Measurements from ENCODE around the gene TPX2.

TPX2 gene

GRCh38 chr20:31704225-31705119 is 34.6 kb upstream of the TPX2 start:
- Mint-ChIP-seq H3K4me1 (ENCODE audit: low read depth) (peaks cover 59% of the 10 kb centered on the region), H3K9me3 (ENCODE audit: low read depth) (no peaks in the 10 kb centered on the region), H3K27ac (peak overlapping the region; percentile 70), H3K27me3 (no peaks in the 10 kb centered on the region), H3K4me3 (no peak overlapping the region), H3K36me3 (peaks cover 24% of the 10 kb centered on the region)

DNA sequence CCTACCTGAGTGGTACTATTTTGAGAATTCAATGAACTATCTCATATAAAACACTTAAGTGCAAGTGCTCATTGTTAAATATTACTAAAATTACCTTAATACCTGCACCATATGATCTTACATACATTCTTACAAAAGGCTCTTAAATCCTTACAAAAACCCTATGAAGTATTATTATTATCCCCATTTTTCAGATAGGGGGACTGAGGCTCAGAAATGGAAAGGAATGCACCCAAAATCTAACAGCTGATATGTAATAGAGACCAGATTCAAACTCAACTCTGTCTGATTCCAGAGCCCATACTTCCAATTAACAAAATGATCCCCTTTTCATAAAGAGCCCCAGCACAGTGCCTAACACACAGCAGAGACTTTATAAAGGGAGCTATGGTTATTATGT is 33.9 kb upstream of the TPX2 start:
- H3K27ac Mint-ChIP-seq, result no peak overlapping the region
- peaks cover 28% of the 10 kb centered on the region for H3K36me3 Mint-ChIP-seq
- peaks cover 56% of the 10 kb centered on the region for H3K4me1 Mint-ChIP-seq (ENCODE audit: low read depth)
- no peaks in the 10 kb centered on the region for H3K9me3 Mint-ChIP-seq (ENCODE audit: low read depth)
- H3K27me3 Mint-ChIP-seq, result no peaks in the 10 kb centered on the region
- no peak overlapping the region for H3K4me3 Mint-ChIP-seq

DNA sequence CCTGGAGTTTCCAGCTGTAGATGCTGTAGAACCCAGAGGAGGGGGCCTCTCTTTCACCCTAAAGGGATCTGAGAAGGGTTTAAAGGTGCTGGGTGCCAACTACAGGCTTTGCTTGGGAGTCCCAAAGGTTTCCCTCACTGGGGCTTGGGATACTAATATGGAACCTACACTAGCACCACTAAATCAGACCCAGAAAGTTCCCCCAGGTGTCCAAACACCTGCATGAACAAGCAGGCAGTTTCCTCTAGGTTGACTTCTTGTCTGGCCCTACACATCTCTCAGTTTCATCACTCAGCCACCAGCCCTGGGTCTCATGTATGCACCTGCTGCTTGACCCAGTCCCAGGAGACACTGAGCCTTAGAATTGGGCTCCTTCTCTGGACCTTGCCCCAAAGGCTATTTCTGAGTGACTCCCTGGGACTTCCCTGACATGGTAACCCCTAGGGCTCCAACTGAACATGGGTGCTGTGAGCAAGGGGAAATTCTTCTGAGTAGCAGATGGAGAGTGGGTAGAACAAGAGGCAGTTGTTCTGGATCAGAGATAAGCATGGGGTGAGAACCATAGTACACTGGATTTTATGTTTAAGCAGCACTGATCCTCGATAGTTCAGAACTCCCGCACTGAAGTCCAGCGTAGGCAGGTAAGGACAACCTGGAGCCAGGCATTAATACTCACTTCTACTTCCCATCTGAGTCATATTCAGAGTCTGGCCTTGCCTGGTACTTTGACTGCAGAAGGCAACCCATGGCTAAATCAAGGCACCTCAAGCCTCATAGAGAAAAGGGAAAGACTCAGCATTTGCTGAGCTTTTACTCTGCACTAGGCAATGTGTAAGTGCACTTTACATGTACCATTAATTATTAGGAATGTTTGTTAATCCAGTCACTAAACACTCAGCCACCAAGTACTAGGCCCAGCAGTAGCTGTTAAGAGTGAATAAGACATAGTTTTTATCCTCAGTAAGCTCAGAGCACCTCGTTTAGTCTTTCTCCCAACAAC is 33.2 kb upstream of the TPX2 start:
- H3K27me3 Mint-ChIP-seq, result no peaks in the 10 kb centered on the region
- peak overlapping the region; percentile 75 for H3K27ac Mint-ChIP-seq
- peaks cover 26% of the 10 kb centered on the region for H3K36me3 Mint-ChIP-seq
- H3K4me3 Mint-ChIP-seq, result no peak overlapping the region
- peaks cover 54% of the 10 kb centered on the region for H3K4me1 Mint-ChIP-seq (ENCODE audit: low read depth)
- no peaks in the 10 kb centered on the region for H3K9me3 Mint-ChIP-seq (ENCODE audit: low read depth)

- Mint-ChIP-seq H3K27ac (peak overlapping the region; percentile 75), H3K36me3 (peaks cover 26% of the 10 kb centered on the region), H3K27me3 (no peaks in the 10 kb centered on the region), H3K4me1 (ENCODE audit: low read depth) (peaks cover 57% of the 10 kb centered on the region), H3K9me3 (ENCODE audit: low read depth) (no peaks in the 10 kb centered on the region), H3K4me3 (peak overlapping the region; percentile 2)
These were observed 32.4 kb upstream of the TPX2 start for GRCh38 chr20:31706607-31707257.

GRCh38 chr20:31707258-31707615 is 31.9 kb upstream of the TPX2 start:
- Mint-ChIP-seq H3K9me3 (ENCODE audit: low read depth) (no peaks in the 10 kb centered on the region), H3K4me1 (ENCODE audit: low read depth) (peaks cover 58% of the 10 kb centered on the region), H3K36me3 (peaks cover 23% of the 10 kb centered on the region), H3K27me3 (no peaks in the 10 kb centered on the region), H3K4me3 (no peak overlapping the region), H3K27ac (peak overlapping the region; percentile 75)

DNA sequence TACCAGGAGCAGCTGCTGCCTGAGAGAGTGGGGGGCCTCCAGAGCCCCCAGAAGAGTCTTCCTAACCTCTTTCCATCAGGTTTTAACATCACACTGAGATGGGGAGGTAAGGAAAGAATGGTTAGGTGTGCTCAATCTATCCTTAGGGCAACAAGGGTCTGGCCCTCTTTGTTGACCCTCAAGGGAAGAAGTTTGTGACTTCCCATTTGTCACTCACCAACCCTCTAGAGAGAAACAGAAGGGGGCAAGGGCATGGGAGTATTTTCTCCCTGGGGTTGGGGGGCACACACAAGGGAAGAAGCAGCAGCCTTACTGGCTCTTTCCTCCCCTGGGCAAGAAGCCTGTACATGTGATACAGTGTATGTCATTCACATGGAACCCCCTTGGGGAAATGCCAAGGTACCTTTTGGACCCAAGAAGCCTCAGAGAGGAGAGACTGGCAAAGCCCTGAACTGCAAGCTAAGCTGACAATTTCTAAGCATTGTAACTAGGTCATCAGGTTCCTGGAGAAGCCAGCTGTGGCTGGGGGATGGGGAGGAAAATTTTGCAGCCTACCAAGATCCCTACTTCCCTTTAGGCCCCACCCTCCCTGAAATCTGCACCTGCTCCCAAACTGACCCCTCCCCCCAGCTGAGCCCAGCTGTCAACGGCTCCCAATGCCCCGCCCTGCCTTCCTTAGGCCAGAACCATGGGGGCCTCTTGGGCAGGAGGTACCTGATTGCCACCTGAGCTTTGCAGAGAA is 30.9 kb upstream of the TPX2 start:
- peaks cover 30% of the 10 kb centered on the region for H3K36me3 Mint-ChIP-seq
- H3K9me3 Mint-ChIP-seq (ENCODE audit: low read depth), result no peaks in the 10 kb centered on the region
- peak overlapping the region; percentile 41 for H3K27ac Mint-ChIP-seq
- H3K4me3 Mint-ChIP-seq, result no peak overlapping the region
- H3K4me1 Mint-ChIP-seq (ENCODE audit: low read depth), result peaks cover 67% of the 10 kb centered on the region
- no peaks in the 10 kb centered on the region for H3K27me3 Mint-ChIP-seq

- Mint-ChIP-seq H3K27me3 (no peaks in the 10 kb centered on the region), H3K9me3 (ENCODE audit: low read depth) (no peaks in the 10 kb centered on the region), H3K4me3 (peak overlapping the region; percentile 52), H3K4me1 (ENCODE audit: low read depth) (peaks cover 74% of the 10 kb centered on the region), H3K27ac (peak overlapping the region; percentile 5), H3K36me3 (peaks cover 33% of the 10 kb centered on the region)
These were observed 30.2 kb upstream of the TPX2 start for GRCh38 chr20:31708736-31709534.

DNA sequence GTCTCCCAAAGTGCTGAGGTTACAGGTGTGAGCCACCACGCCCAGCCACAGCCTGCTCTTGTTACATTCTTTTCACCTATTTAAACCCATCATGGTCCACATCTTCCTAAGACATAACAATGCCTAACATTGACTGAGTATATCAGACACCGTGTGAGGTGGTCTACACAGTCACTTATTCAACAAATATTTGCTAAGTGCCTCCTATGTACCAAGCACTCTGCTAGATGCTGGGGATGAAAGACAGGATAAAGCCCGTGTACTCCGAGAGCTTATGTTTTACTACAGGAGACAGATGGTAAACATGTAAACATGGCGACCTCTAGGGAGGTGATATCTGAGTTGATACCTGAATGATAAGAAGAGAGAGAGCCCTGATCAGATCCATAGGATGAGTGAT is 29.2 kb upstream of the TPX2 start:
- Mint-ChIP-seq H3K27me3 (no peaks in the 10 kb centered on the region), H3K4me1 (ENCODE audit: low read depth) (peaks cover 80% of the 10 kb centered on the region), H3K4me3 (peak overlapping the region; percentile 11), H3K27ac (peak overlapping the region; percentile 81), H3K36me3 (peaks cover 37% of the 10 kb centered on the region), H3K9me3 (ENCODE audit: low read depth) (no peaks in the 10 kb centered on the region)

DNA sequence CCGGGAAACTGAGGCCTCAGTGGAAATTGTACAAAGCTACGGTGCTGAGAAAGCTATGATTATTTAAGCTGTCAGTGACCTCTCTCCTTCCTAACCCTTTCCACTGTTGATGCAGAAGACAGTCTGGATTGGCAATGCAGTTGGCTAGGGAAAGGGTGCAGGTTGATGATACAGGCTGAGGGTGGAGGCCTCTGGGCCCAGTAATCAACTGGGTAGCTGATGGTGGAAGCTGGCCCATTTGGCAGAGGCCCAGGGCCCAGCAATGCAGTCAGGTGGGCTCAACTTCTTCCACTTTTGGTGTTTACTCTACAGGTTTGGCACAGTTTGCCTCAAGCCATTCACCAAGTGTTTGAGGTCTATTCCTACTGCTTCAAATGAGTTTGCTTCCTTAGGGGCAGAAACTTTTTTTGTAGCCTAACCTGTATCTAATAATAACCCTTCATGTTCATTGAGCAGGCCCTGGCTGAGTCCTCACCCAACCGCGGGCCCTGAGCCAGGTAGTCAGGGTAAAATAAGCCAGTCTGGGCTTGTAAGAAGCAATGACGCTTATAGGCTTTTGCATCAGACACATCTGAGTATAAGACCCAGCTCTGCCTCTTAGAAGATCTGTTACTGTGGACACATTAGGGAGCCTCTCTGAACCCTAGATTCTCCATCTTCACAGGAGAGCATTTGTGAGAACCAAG is 28.5 kb upstream of the TPX2 start:
- Mint-ChIP-seq H3K27me3 (no peaks in the 10 kb centered on the region), H3K4me1 (ENCODE audit: low read depth) (peaks cover 83% of the 10 kb centered on the region), H3K27ac (peak overlapping the region; percentile 99), H3K4me3 (peak overlapping the region; percentile 96), H3K36me3 (peaks cover 37% of the 10 kb centered on the region), H3K9me3 (ENCODE audit: low read depth) (no peaks in the 10 kb centered on the region)

DNA sequence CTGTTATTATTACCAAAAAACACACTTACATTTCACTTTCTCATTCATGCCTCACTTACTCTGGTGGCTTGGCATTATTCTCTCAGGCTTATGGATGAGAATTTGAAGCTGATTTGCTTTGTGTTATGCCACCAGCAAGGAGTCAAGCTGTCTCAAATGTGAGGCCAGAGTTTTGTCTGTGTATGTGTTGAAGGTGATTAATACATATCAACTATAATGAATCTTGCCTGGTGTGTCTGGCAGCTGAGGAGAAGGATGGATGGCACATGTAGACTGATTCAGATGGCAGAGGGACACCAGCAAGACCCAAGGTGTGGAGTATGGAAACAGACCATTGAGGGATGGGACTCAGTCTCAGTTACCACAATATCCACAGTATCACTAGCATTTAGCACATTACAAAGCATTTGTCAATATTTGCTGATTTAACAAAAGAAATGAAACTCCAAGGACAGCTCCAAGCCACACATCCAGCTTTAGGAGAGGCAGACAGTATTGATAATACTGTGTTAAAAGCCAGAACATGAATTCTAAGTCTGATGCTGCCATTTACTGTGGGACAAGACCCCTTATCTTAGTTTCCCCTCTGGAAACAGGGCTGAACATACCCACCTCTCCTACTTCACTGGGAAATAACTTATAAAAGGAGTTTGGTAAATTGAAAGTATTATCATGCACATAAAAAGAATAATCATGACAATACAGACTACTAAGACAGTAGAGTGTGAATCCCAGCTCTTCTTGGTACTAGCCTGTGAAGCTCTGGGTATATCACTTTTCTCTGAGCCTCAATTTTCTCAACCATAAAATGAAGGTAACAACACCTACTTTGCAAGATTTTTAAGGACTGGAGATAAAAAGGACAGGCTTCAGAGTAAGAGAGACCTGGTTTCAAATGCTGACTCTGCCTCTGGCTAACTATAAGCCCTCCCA is 27.6 kb upstream of the TPX2 start:
- H3K4me1 Mint-ChIP-seq (ENCODE audit: low read depth), result peaks cover 83% of the 10 kb centered on the region
- H3K36me3 Mint-ChIP-seq, result peaks cover 41% of the 10 kb centered on the region
- H3K27me3 Mint-ChIP-seq, result no peaks in the 10 kb centered on the region
- H3K27ac Mint-ChIP-seq, result peak overlapping the region; percentile 99
- H3K9me3 Mint-ChIP-seq (ENCODE audit: low read depth), result no peaks in the 10 kb centered on the region
- H3K4me3 Mint-ChIP-seq, result peak overlapping the region; percentile 96

DNA sequence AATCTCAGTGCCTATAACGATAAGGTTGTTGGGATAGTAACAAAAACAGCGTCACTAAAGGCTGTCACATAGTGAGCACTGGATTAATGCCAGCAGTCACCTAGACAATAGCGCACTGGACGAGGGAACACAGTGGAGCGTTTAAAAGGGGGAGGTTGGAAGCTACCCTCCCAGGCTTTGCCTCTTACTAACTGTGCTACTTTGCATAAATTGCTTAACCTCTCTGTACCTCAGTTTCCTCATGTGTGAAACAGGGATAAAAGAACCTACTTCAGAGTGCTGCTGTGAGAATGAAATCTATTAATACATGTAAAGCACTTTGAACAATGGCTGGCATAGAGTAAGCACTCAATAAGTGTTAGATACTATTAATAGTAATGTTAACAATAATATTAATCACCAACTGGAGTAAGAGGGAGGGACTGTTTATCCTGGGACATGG is 27.0 kb upstream of the TPX2 start:
- Mint-ChIP-seq H3K9me3 (ENCODE audit: low read depth) (no peaks in the 10 kb centered on the region), H3K27ac (peak overlapping the region; percentile 99), H3K4me1 (ENCODE audit: low read depth) (peaks cover 82% of the 10 kb centered on the region), H3K36me3 (peaks cover 39% of the 10 kb centered on the region), H3K4me3 (peak overlapping the region; percentile 96), H3K27me3 (no peaks in the 10 kb centered on the region)

DNA sequence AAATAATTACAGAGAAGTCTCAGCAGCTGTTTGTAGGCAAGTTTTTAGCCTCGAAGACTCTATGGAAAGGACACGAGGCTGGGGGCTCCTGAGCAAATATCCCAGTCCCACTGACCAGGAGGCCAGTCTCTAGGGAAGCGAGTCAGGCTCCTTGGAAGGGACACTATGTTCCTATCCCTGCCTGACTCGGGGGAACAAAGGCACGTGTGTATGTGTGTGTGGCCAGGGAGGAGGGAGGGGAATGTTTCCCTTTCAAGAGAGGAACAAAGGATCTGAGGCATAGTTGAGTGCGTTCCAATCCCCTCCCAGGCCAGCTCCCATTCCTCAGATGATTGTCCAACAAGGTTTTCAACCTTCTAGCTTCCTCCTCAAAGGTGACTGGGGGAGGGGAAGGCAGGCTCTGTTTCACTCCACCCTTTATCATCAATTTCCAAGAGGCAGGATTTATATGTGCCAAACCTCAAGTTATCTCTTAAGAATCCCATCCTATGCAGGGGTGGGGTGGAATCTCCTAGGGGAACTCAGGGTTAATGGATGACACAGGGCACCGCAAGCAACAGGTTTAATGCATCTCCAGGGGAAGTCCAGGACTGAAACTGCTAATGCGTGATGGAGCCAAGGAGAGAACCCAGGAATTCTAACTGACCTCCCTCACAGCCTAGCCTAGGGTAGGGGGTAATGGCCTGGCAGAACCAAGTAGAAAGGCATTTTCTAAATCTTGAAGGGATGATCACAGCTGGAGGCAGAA is 26.4 kb upstream of the TPX2 start:
- Mint-ChIP-seq H3K4me1 (ENCODE audit: low read depth) (peaks cover 84% of the 10 kb centered on the region), H3K9me3 (ENCODE audit: low read depth) (no peaks in the 10 kb centered on the region), H3K27ac (peak overlapping the region; percentile 99), H3K27me3 (no peaks in the 10 kb centered on the region), H3K4me3 (peak overlapping the region; percentile 96), H3K36me3 (peaks cover 44% of the 10 kb centered on the region)
